SK-N-SH (cell line): Measurements from ENCODE around the gene CEP250. TPM values are rescaled to one million over a fixed set of nuclear protein-coding genes. Genes with fewer than 3 reads are reported as not detected.

Experiments
- CTCF ChIA-PET: fragments of 300-600, 350-600 bp; formaldehyde crosslinking; extraction: SDS; loops from one replicate; lab custom pipeline; 2021; lab: Yijun Ruan, JAX
- POLR2A ChIA-PET: fragments of 350-600 bp; sonication (Branson Sonifier 250); formaldehyde crosslinking; extraction: SDS; loops from one replicate; lab custom pipeline; 2020; ENCODE audit warnings: antibody characterized with exemption, inconsistent platforms; lab: Yijun Ruan, JAX
- DNase-seq: peaks from one replicate; pipeline ENCODE4 v3.0.0; 2012
- H2AFZ ChIP-seq: fragments of 200-600 bp; sonication (generic); 2 replicates; pipeline ENCODE4 v1.8.1; 2016; ENCODE audit warnings: antibody characterized with exemption, mild to moderate bottlenecking, low read depth
- H3F3A ChIP-seq: fragments of 200-600 bp; sonication (generic); replicated peaks from 2 replicates; pipeline ENCODE3; 2016; ENCODE audit warnings: antibody characterized with exemption, mild to moderate bottlenecking; ENCODE audit not compliant: insufficient read depth
- H3K27ac ChIP-seq, 2 experiments: fragments of 200-500 bp in 1 of 2; fragments of 200-600 bp in 1 of 2; sonication (Bioruptor generic) in 1 of 2; sonication (generic), shearing (Covaris generic) in 1 of 2; 2 replicates each; pipeline versions ENCODE4 v1.5.1 to v1.6.1; 2014 to 2016; ENCODE audit warnings: low read depth in 2 of 2, inconsistent platforms in 1 of 2, low read length in 1 of 2, mild to moderate bottlenecking in 1 of 2, mixed read lengths in 1 of 2
- H3K27me3 ChIP-seq: fragments of 200-600 bp; sonication (generic), shearing (Covaris generic); 2 replicates; pipeline ENCODE4 v1.6.1; 2016; ENCODE audit warnings: mixed run types; ENCODE audit not compliant: insufficient read depth
- H3K36me3 ChIP-seq, 2 experiments: fragments of 200-500 bp in 1 of 2; fragments of 200-600 bp in 1 of 2; sonication (Bioruptor generic) in 1 of 2; sonication (generic) in 1 of 2; replicated peaks in 1 of 2; 2 replicates each; pipeline versions ENCODE3 to v1.5.1; 2014 to 2016; ENCODE audit warnings: low read length in 1 of 2, mild to moderate bottlenecking in 1 of 2; ENCODE audit not compliant: insufficient read depth in 2 of 2, control insufficient read depth in 1 of 2
- H3K4me1 ChIP-seq, 2 experiments: fragments of 200-500 bp in 1 of 2; fragments of 200-600 bp in 1 of 2; sonication (Bioruptor generic) in 1 of 2; sonication (generic), shearing (Covaris generic) in 1 of 2; 2 replicates each; pipeline versions ENCODE4 v1.5.1 to v1.6.1; 2014 to 2016; ENCODE audit warnings: low read depth in 1 of 2, low read length in 1 of 2, mixed run types in 1 of 2; ENCODE audit not compliant: insufficient read depth in 2 of 2, control insufficient read depth in 1 of 2
- H3K4me2 ChIP-seq: fragments of 200-600 bp; sonication (generic), shearing (Covaris generic); 2 replicates; pipeline ENCODE4 v1.6.1; 2017; ENCODE audit warnings: mixed run types
- H3K4me3 ChIP-seq, 2 experiments: fragments of 200-500 bp in 1 of 2; fragments of 200-600 bp in 1 of 2; sonication (Bioruptor generic) in 1 of 2; sonication (generic), shearing (Covaris generic) in 1 of 2; 2 replicates each; pipeline versions ENCODE4 v1.5.1 to v1.8.1; 2014 to 2016; ENCODE audit warnings: low read depth in 2 of 2, inconsistent platforms in 1 of 2, low read length in 1 of 2, mild to moderate bottlenecking in 1 of 2, mixed read lengths in 1 of 2, moderate library complexity in 1 of 2
- H3K79me2 ChIP-seq: fragments of 200-600 bp; sonication (generic); 2 replicates; pipeline ENCODE4 v1.8.1; 2017; ENCODE audit warnings: mild to moderate bottlenecking; ENCODE audit not compliant: insufficient read depth
- H3K9ac ChIP-seq: fragments of 200-600 bp; sonication (generic); 2 replicates; pipeline ENCODE4 v1.6.1; 2017; ENCODE audit warnings: mixed run types
- H3K9me2 ChIP-seq: fragments of 200-600 bp; sonication (generic); 2 replicates; pipeline ENCODE4 v1.6.1; 2017; ENCODE audit warnings: mixed run types
- H3K9me3 ChIP-seq: fragments of 200-600 bp; sonication (generic); 2 replicates; pipeline ENCODE4 v1.6.1; 2017; ENCODE audit warnings: mixed run types, mild to moderate bottlenecking, moderate library complexity
- H4K20me1 ChIP-seq: fragments of 200-600 bp; sonication (generic); 2 replicates; pipeline ENCODE4 v1.6.1; 2017; ENCODE audit warnings: mild to moderate bottlenecking, mixed run types; ENCODE audit not compliant: insufficient read depth
- CHD2 ChIP-seq: fragments of 150-350 bp; IDR thresholded peaks from 2 replicates; pipeline ENCODE4 v1.6.1; 2018; ENCODE audit warnings: low read length; ENCODE audit not compliant: partially characterized antibody
- CTCF ChIP-seq: fragments of 200-600 bp; sonication (generic); IDR thresholded peaks from 2 replicates; pipeline ENCODE4 v1.6.1; 2017; ENCODE audit warnings: antibody characterized with exemption, mild to moderate bottlenecking, moderate library complexity
- ELF1 ChIP-seq: IDR thresholded peaks from 2 replicates; pipeline ENCODE4 v1.4.0; 2012
- FOSL2 ChIP-seq: IDR thresholded peaks from 2 replicates; pipeline ENCODE4 v1.4.0; 2012; ENCODE audit warnings: low read depth, mild to moderate bottlenecking, moderate library complexity, borderline replicate concordance
- FOXM1 ChIP-seq: IDR thresholded peaks from 2 replicates; pipeline ENCODE4 v1.4.0; 2012; ENCODE audit warnings: low read depth, mild to moderate bottlenecking
- GABPA ChIP-seq: IDR thresholded peaks from 2 replicates; pipeline ENCODE4 v1.4.0; 2012; ENCODE audit warnings: low read depth, mild to moderate bottlenecking
- GATA2 ChIP-seq: sonication (generic); formaldehyde crosslinking; IDR thresholded peaks from 2 replicates; pipeline ENCODE4 v1.5.0; 2020; ENCODE audit warnings: mild to moderate bottlenecking, missing genetic modification reagents
- JUND ChIP-seq: IDR thresholded peaks from 2 replicates; pipeline ENCODE4 v1.4.0; 2012
- MEF2A ChIP-seq: IDR thresholded peaks from 2 replicates; pipeline ENCODE4 v1.4.0; 2012; ENCODE audit warnings: low read depth, borderline replicate concordance
- NFIC ChIP-seq: IDR thresholded peaks from 2 replicates; pipeline ENCODE4 v1.4.0; 2012; ENCODE audit warnings: borderline replicate concordance
- NRF1 ChIP-seq: IDR thresholded peaks from 2 replicates; pipeline ENCODE4 v1.6.1; 2012; ENCODE audit warnings: low read depth, mild to moderate bottlenecking, low read length
- PBX3 ChIP-seq: IDR thresholded peaks from 2 replicates; pipeline ENCODE4; 2012
- POLR2AphosphoS5 ChIP-seq: IDR thresholded peaks from 2 replicates; pipeline ENCODE4 v1.6.1; 2012; ENCODE audit warnings: low read depth, low read length
- RAD21 ChIP-seq: IDR thresholded peaks from 2 replicates; pipeline ENCODE4 v1.6.1; 2012; ENCODE audit warnings: mild to moderate bottlenecking, low read length
- RCOR1 ChIP-seq: fragments of 150-350 bp; IDR thresholded peaks from 2 replicates; pipeline ENCODE4 v1.6.1; 2017; ENCODE audit warnings: antibody characterized with exemption, low read length
- RFX5 ChIP-seq: IDR thresholded peaks from 2 replicates; pipeline ENCODE4 v1.6.1; 2012; ENCODE audit warnings: mild to moderate bottlenecking, improper control_type of control experiment, low read length
- RXRA ChIP-seq: IDR thresholded peaks from 2 replicates; pipeline ENCODE4 v1.4.0; 2012; ENCODE audit warnings: low read depth, mild to moderate bottlenecking, borderline replicate concordance
- SMC3 ChIP-seq: IDR thresholded peaks from 2 replicates; pipeline ENCODE4 v1.6.1; 2012; ENCODE audit warnings: low read depth, low read length, improper control_type of control experiment
- TAF1 ChIP-seq: IDR thresholded peaks from 2 replicates; pipeline ENCODE4 v1.6.1; 2012; ENCODE audit warnings: low read depth, mild to moderate bottlenecking, low read length, moderate library complexity, borderline replicate concordance
- TCF12 ChIP-seq: IDR thresholded peaks from 2 replicates; pipeline ENCODE4 v1.4.0; 2012
- USF1 ChIP-seq: IDR thresholded peaks from 2 replicates; pipeline ENCODE4 v1.4.0; 2012; ENCODE audit warnings: low read depth, borderline replicate concordance
- WGBS: methylation state at CpG from one replicate; pipeline ENCODE4 v1.1.6; 2017; ENCODE audit warnings: low lambda C conversion rate; 5-methylcytosine and 5-hydroxymethylcytosine counted together
- polyA plus RNA-seq, 3 experiments: library from polyadenylated mRNA; depleted of rRNA; stranded (reverse); fragments of >200 nt; gene quantifications; 2 replicates each; pipeline ENCODE4 v1.2.3, GENCODE V29; 2012

CEP250 gene
- polyA plus RNA-seq, 1 of the 3 experiments (the other 2 are of a cell fraction) = 13.3 TPM

GRCh38 chr20:35408270-35408669, 47.1 kb upstream of the CEP250 start:
- WGBS = 95% methylated on average over 3 of the region's 3 CpGs
- CTCF ChIA-PET = interaction anchor here (0.6 kb wide), 1 partner anchor 103 kb away, joined by 3 read pairs; no protein-coding TSS in a partner anchor
- TF ChIP-seq FOSL2 = no peak
- no peak for TF ChIP-seq GATA2 (CRISPR knock-in tag)
- TF ChIP-seq, all 33 proteins: peak for 0

GRCh38 chr20:35409542-35409941, 45.9 kb upstream of the CEP250 start:
- no peak for DNase-seq
- H4K20me1 ChIP-seq = no peaks in the 10 kb centered on the region
- TF ChIP-seq RAD21 (no peak), RCOR1 (no peak), SMC3 (no peak), TAF1 (no peak), PBX3 (no peak), CTCF (no peak), NRF1 (no peak), MEF2A (no peak), RFX5 (no peak), CHD2 (no peak), GABPA (no peak), FOXM1 (no peak), POLR2AphosphoS5 (no peak), JUND (no peak), NFIC (no peak), FOSL2 (no peak), TCF12 (no peak), ELF1 (no peak), USF1 (no peak), RXRA (no peak)
- TF ChIP-seq, all 33 proteins: peak for 0
- Histone ChIP-seq H3K27ac (no peak overlapping the region), H2AFZ (no peak overlapping the region), H3F3A (peaks cover 17% of the 10 kb centered on the region), H3K4me2 (no peak overlapping the region), H3K79me2 (peaks cover 68% of the 10 kb centered on the region), H3K4me1 (peaks cover 0 to 3% of the 10 kb centered on the region in 2 experiments; a peak in 1 of 4 replicates), H3K36me3 (peaks cover 20 to 53% of the 10 kb centered on the region in 2 experiments), H3K4me3 (no peak overlapping the region), H3K9me3 (0 out of 2 replicates have a peak, but pooled peaks cover 5% of the 10 kb centered on the region), H3K9ac (no peak overlapping the region), H3K9me2 (no peaks in the 10 kb centered on the region), H3K27me3 (no peaks in the 10 kb centered on the region)
- WGBS = 69% methylated on average over 3 of the region's 3 CpGs
- ChIA-PET CTCF (no interaction called here), POLR2A (no interaction called here)

More at GRCh38 chr20:35408270-35408669, 47.1 kb upstream of the CEP250 start:
- no peaks in the 10 kb centered on the region for H4K20me1 ChIP-seq
- H3K27ac ChIP-seq = no peak overlapping the region
- no peak overlapping the region for H3K4me2 ChIP-seq
- 0 out of 2 replicates have a peak, but pooled peaks cover 5% of the 10 kb centered on the region for H3K9me3 ChIP-seq
- H3K9ac ChIP-seq = no peak overlapping the region
- peaks cover 17% of the 10 kb centered on the region for H3F3A ChIP-seq
- DNase-seq = no peak
- no peak overlapping the region for H2AFZ ChIP-seq
- H3K4me1 ChIP-seq = peaks cover 0 to 3% of the 10 kb centered on the region in 2 experiments; a peak in 1 of 4 replicates
- POLR2A ChIA-PET = no interaction called here
- peaks cover 20 to 53% of the 10 kb centered on the region in 2 experiments for H3K36me3 ChIP-seq
- H3K9me2 ChIP-seq = no peaks in the 10 kb centered on the region
- H3K27me3 ChIP-seq = no peaks in the 10 kb centered on the region
- no peak overlapping the region for H3K4me3 ChIP-seq
- peaks cover 81% of the 10 kb centered on the region for H3K79me2 ChIP-seq
